ENCODE data around the gene SESN3. TPM values are rescaled to one million over a fixed set of nuclear protein-coding genes. Genes with fewer than 3 reads are reported as not detected.

Gene SESN3
- total RNA-seq, 1 experiment from 2014 or later, result 6.3 TPM

DNA sequence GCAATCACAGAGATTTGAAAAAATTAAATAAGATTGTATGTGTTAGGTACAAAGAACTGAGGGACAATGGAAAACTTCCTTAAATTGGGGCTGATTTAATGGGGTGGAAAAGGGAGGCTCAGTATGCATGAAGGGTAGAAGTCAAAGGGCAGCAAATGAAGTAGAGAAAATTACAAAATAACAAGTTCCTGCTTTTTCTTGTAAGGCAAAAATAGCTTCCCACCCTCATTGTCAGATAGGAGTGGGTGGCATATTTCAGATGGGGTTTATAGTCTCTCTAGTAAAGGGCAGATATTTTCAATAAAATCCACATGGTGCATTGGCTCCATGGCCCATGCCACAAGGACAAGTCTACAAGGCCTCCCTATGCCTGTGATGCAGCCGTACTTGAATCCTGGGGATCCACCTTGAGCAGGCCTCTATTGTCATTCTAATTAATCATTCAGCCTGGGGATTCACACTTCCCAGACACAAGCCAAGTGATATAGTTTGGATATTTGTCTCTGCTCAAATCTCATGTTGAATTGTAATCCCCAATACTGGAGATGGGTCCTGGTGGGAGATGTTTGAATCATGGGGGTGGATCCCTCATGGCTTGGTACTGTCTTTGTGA lies 36.7 kb upstream of the SESN3 start:
- Mint-ChIP-seq H3K36me3 (ENCODE audit: insufficient read depth, unreplicated experiment) (no peaks in the 10 kb centered on the region), H3K9me3 (ENCODE audit: unreplicated experiment) (no peaks in the 10 kb centered on the region), H3K4me1 (ENCODE audit: insufficient read depth, unreplicated experiment) (peaks cover 8% of the 10 kb centered on the region), H3K27ac (ENCODE audit: low read depth, unreplicated experiment) (no peak overlapping the region), H3K4me3 (ENCODE audit: unreplicated experiment) (no peak overlapping the region), H3K27me3 (ENCODE audit: insufficient read depth, unreplicated experiment) (no peaks in the 10 kb centered on the region)
- TF ChIP-seq, protein P1, sequence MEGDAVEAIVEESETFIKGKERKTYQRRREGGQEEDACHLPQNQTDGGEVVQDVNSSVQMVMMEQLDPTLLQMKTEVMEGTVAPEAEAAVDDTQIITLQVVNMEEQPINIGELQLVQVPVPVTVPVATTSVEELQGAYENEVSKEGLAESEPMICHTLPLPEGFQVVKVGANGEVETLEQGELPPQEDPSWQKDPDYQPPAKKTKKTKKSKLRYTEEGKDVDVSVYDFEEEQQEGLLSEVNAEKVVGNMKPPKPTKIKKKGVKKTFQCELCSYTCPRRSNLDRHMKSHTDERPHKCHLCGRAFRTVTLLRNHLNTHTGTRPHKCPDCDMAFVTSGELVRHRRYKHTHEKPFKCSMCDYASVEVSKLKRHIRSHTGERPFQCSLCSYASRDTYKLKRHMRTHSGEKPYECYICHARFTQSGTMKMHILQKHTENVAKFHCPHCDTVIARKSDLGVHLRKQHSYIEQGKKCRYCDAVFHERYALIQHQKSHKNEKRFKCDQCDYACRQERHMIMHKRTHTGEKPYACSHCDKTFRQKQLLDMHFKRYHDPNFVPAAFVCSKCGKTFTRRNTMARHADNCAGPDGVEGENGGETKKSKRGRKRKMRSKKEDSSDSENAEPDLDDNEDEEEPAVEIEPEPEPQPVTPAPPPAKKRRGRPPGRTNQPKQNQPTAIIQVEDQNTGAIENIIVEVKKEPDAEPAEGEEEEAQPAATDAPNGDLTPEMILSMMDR (IDR thresholded peaks at IDR 0.05; ENCODE audit: unreplicated experiment), result no peak
- ChIA-PET CTCF (interaction anchor here (1.1 kb wide), 1 partner anchor 24 kb away, joined by 3 read pairs; no protein-coding TSS in a partner anchor), POLR2A (no interaction called here)
- no peak for DNase-seq (ENCODE audit: unreplicated experiment)
- no TSS peak for BruUV-seq (replicated peaks)
- intact Hi-C loops (cut with micrococcal nuclease), result no loop called here

DNA sequence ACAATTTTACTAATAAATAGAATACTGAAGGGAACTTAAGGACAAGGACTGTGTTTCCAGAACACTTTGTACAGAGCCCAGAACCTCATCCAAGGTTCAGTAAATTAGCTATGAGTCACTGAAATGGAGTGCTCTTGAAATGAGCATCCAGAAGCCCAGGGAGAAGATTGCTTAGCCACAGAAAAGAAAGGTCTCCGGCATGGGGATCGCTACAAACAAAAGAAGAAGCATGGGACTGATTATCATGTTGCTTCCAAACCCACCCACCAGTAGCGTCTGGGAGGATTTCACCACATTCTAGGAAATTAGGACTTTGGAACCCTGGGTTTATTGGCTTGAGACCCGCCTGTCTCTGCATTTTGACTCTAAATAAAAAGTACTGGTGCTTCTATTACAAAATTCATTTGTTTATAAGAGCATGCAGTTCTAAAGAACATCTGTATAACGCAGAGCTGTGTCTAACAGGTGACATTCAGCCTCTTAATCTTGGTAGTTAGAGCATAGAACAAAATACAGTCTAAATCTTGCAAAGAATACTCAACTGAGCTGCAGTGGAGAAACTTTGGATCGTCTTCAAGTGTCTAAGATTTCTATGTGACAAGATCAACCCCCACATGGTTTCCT lies 35.9 kb upstream of the SESN3 start:
- Mint-ChIP-seq H3K36me3 (ENCODE audit: insufficient read depth, unreplicated experiment) (no peaks in the 10 kb centered on the region), H3K9me3 (ENCODE audit: unreplicated experiment) (no peaks in the 10 kb centered on the region), H3K27ac (ENCODE audit: low read depth, unreplicated experiment) (no peak overlapping the region), H3K4me3 (ENCODE audit: unreplicated experiment) (no peak overlapping the region), H3K27me3 (ENCODE audit: insufficient read depth, unreplicated experiment) (no peaks in the 10 kb centered on the region), H3K4me1 (ENCODE audit: insufficient read depth, unreplicated experiment) (peaks cover 8% of the 10 kb centered on the region)
- TF ChIP-seq, protein P1 (IDR thresholded peaks at IDR 0.05; ENCODE audit: unreplicated experiment), result no peak
- no peak for DNase-seq (ENCODE audit: unreplicated experiment)
- ChIA-PET CTCF (interaction anchor here (0.6 to 1.1 kb wide), 2 partner anchors 23 to 162 kb away, joined by 3 to 4 read pairs; no protein-coding TSS in a partner anchor), POLR2A (interaction anchor here (0.7 kb wide), 1 partner anchor 37 kb away, joined by 4 read pairs; no protein-coding TSS in a partner anchor)
- no TSS peak for BruUV-seq (replicated peaks)
- intact Hi-C loops (cut with micrococcal nuclease), result no loop called here

GRCh38 chr11:95264881-95265280 lies 33.9 kb upstream of the SESN3 start:
- ChIA-PET CTCF (no interaction called here), POLR2A (interaction anchor here (0.6 to 1.2 kb wide), 2 partner anchors 10 to 168 kb away, joined by 3 read pairs; no protein-coding TSS in a partner anchor)
- intact Hi-C loops (cut with micrococcal nuclease), result no loop called here
- no peaks in the 10 kb centered on the region for H3K27me3 Mint-ChIP-seq (ENCODE audit: insufficient read depth, unreplicated experiment)
- H3K27ac Mint-ChIP-seq (ENCODE audit: low read depth, unreplicated experiment), result no peak overlapping the region
- H3K9me3 Mint-ChIP-seq (ENCODE audit: unreplicated experiment), result no peaks in the 10 kb centered on the region
- TF ChIP-seq, protein P1 (IDR thresholded peaks at IDR 0.05; ENCODE audit: unreplicated experiment), result no peak
- peaks cover 8% of the 10 kb centered on the region for H3K4me1 Mint-ChIP-seq (ENCODE audit: insufficient read depth, unreplicated experiment)
- DNase-seq (ENCODE audit: unreplicated experiment), result no peak
- H3K4me3 Mint-ChIP-seq (ENCODE audit: unreplicated experiment), result no peak overlapping the region
- BruUV-seq (replicated peaks), result no TSS peak
- peaks cover 6% of the 10 kb centered on the region for H3K36me3 Mint-ChIP-seq (ENCODE audit: insufficient read depth, unreplicated experiment)

DNA sequence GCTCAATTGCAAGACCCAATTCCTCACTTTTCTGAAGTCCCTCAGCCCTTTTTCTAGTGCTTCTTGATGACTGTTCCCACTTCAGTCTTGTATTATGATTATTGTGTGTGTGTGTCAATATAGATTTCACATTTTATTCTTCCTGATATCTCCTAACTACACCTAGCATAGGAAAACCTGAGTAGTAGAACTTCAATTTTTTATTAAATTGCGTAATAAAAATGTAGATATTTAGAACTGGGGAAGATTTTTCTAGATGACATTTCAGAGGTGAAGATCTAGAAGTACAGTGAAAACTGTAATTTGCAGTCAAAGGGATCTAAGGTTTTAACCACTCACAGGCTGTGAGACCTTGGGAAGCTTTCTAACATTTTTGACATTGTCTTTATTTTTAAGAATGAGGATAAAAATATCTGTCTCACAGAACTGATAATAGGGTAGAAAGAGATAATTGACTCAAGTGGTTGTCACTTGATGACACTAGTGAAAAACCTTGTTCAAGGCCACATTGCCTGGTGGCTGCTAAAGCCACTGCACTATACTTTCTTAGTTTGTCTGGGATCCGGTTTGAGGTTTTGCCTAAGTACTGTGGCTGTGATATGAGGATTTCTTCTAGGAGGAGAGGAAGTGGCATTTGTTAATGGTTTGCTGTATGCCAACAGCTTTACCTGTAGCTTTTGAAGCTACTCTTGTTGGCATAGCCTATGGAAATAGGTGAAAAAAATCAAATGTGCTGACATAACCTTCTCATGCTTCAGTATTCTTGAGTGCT lies 32.2 kb upstream of the SESN3 start:
- no TSS peak for BruUV-seq (replicated peaks)
- peaks cover 8% of the 10 kb centered on the region for H3K4me1 Mint-ChIP-seq (ENCODE audit: insufficient read depth, unreplicated experiment)
- no peaks in the 10 kb centered on the region for H3K9me3 Mint-ChIP-seq (ENCODE audit: unreplicated experiment)
- no peak for DNase-seq (ENCODE audit: unreplicated experiment)
- TF ChIP-seq, protein P1 (IDR thresholded peaks at IDR 0.05; ENCODE audit: unreplicated experiment), result no peak
- H3K4me3 Mint-ChIP-seq (ENCODE audit: unreplicated experiment), result no peak overlapping the region
- H3K27me3 Mint-ChIP-seq (ENCODE audit: insufficient read depth, unreplicated experiment), result no peaks in the 10 kb centered on the region
- no peak overlapping the region for H3K27ac Mint-ChIP-seq (ENCODE audit: low read depth, unreplicated experiment)
- POLR2A ChIA-PET, result no interaction called here
- CTCF ChIA-PET, result no interaction called here
- intact Hi-C loops (cut with micrococcal nuclease), result no loop called here
- peaks cover 6% of the 10 kb centered on the region for H3K36me3 Mint-ChIP-seq (ENCODE audit: insufficient read depth, unreplicated experiment)
